ENCODE measurements around the gene SYAP1.

GRCh38 chrX:16785247-16786138 lies 66.1 kb downstream of the SYAP1 start:
- TF ChIP-seq, protein P1, sequence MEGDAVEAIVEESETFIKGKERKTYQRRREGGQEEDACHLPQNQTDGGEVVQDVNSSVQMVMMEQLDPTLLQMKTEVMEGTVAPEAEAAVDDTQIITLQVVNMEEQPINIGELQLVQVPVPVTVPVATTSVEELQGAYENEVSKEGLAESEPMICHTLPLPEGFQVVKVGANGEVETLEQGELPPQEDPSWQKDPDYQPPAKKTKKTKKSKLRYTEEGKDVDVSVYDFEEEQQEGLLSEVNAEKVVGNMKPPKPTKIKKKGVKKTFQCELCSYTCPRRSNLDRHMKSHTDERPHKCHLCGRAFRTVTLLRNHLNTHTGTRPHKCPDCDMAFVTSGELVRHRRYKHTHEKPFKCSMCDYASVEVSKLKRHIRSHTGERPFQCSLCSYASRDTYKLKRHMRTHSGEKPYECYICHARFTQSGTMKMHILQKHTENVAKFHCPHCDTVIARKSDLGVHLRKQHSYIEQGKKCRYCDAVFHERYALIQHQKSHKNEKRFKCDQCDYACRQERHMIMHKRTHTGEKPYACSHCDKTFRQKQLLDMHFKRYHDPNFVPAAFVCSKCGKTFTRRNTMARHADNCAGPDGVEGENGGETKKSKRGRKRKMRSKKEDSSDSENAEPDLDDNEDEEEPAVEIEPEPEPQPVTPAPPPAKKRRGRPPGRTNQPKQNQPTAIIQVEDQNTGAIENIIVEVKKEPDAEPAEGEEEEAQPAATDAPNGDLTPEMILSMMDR (conservative IDR thresholded peaks at IDR 0.05; ENCODE audit: low read depth in 2 of 2), result no peak
- TF ChIP-seq EZH2 (IDR thresholded peaks at IDR 0.05; ENCODE audit: low read depth, unreplicated experiment) (no peak), CREB1 (CRISPR knock-in tag; IDR thresholded peaks at IDR 0.05; ENCODE audit: low read depth) (no peak), POLR2AphosphoS5 (IDR thresholded peaks at IDR 0.05; ENCODE audit: low read depth) (no peak), EZH2phosphoT487 (IDR thresholded peaks at IDR 0.05; ENCODE audit: unreplicated experiment) (no peak), JUNB (IDR thresholded peaks at IDR 0.05; ENCODE audit: unreplicated experiment) (no peak), STAT1 (IDR thresholded peaks at IDR 0.05; ENCODE audit: unreplicated experiment) (no peak), NANOG (IDR thresholded peaks at IDR 0.05; ENCODE audit: borderline replicate concordance) (no peak), ZNF331 (CRISPR knock-in tag; IDR thresholded peaks at IDR 0.05; ENCODE audit: low read depth) (no peak), ETS1 (IDR thresholded peaks at IDR 0.05) (no peak)
- TF ChIP-seq, protein P2, sequence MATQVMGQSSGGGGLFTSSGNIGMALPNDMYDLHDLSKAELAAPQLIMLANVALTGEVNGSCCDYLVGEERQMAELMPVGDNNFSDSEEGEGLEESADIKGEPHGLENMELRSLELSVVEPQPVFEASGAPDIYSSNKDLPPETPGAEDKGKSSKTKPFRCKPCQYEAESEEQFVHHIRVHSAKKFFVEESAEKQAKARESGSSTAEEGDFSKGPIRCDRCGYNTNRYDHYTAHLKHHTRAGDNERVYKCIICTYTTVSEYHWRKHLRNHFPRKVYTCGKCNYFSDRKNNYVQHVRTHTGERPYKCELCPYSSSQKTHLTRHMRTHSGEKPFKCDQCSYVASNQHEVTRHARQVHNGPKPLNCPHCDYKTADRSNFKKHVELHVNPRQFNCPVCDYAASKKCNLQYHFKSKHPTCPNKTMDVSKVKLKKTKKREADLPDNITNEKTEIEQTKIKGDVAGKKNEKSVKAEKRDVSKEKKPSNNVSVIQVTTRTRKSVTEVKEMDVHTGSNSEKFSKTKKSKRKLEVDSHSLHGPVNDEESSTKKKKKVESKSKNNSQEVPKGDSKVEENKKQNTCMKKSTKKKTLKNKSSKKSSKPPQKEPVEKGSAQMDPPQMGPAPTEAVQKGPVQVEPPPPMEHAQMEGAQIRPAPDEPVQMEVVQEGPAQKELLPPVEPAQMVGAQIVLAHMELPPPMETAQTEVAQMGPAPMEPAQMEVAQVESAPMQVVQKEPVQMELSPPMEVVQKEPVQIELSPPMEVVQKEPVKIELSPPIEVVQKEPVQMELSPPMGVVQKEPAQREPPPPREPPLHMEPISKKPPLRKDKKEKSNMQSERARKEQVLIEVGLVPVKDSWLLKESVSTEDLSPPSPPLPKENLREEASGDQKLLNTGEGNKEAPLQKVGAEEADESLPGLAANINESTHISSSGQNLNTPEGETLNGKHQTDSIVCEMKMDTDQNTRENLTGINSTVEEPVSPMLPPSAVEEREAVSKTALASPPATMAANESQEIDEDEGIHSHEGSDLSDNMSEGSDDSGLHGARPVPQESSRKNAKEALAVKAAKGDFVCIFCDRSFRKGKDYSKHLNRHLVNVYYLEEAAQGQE (IDR thresholded peaks at IDR 0.05; ENCODE audit: unreplicated experiment), result no peak
